NCI-H2081 treated with DMSO at 0.1 percent for 48 hours (cell line): Measurements from ENCODE around the gene CACNG7.

Source experiments
- DNase-seq: peaks from one replicate; lab custom pipeline; 2025; lab: John Stamatoyannopoulos, UW

CACNG7 gene

GRCh38 chr19:53957448-53958167, 48.5 kb downstream of the CACNG7 start:
- DNase-seq, result no peak

DNA sequence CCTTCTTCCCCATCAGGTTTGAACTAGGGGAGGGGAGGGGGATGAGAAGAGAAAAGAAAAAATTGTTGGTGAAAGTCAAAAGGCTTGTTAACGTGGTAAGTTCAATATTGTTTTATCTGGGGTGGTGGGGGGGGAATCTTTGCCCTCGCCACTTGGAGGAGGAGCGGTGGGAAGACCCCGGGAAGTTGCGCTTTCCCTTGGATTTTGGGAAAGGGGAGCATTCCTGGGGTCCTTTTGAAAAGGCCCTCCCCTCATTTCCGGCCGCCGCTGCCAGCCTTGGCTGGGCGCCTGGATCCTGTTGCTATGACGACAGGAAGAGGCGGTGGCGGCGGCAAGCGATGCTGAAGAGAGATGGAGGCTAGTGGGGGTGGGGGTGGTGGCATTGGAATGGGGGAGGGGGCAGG, 49.1 kb downstream of the CACNG7 start:
- DNase-seq, result no peak

DNA sequence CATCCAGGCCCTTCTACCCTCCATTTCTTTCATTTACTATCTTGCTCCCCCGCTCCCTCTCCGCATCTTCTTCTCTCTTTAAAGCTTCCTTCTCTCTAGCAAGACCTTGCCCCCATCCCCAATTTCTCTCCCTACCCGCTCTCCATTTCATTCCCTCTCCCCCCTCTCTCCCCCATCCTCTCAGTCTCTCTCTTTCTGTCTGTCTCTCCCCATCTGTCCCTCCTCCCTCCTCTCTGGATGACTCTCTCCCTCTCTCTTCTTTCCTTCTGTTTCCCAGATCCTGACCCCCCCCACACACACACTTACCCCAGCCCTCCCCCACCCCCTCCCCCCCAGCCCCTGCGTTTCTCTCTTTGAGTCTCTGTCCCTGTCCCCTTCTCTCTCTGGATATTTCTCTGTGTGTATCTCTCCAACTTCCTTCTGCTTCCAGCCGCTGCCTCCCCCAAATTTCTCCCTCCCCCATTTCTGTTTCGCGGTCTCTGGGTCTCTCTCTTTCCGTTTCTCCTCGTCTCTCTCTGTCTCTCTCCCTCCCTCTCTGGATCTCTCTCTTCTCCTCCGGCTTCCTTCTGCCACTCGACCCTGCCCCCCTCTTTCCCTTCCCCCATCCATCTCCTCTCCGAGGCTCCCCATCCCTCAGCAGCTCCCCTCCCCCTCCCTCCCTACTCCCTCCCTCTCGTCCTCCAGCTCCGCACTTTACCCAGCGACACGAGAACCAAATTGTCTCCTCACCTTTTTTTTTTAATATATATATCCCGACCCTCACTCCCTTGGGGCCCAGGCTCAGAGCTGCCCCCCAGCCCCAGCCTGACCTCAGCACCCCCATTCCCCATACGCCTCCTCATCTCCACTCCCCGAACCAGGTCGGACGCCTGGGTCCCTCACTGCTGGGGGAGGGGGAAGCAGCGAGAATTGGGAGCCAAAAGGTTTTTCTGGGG, 50.0 kb downstream of the CACNG7 start:
- DNase-seq, result no peak

DNA sequence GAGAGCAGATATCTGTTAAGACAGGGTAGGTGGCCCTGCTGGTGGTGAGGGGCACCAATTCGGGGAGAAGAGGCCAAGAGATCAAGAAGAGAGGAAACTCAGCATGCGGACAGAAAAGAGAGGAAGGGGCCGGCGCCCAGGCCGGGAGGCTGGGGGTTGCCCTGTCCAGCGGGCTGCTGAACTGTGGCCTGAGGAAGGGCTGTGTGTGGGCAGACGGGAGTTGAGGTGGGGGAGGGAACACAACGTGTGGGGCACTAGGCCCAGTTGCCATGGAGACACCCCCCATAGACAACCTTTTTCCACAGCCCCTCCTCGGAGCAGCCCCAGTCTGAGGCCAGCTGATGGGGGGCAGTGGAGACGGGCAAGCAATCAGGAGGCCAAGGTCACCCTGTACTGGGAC, 51.1 kb downstream of the CACNG7 start:
- no peak for DNase-seq

DNA sequence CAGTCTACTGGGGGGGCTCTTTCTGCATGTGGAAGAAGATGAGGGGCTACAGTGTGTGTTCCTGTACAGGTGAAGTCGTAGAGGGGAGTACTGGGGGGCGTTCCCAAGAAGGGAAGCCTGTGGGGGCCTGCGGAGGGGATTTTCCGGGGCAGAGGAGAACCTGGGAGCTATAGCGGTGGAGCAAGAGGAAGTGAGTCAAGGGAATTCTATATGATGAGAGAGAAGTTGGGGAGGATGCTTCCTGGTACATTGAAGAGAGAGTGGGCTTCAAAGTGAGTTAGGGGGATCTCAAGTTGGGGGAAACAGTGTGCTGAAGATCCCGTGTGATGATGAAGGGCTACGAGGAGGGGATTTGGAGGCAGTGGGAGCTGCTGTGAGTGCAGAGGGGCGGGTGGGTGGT, 51.8 kb downstream of the CACNG7 start:
- DNase-seq, result no peak

- DNase-seq, result no peak
Observed at GRCh38 chr19:53961523-53962356, 52.7 kb downstream of the CACNG7 start.

DNA sequence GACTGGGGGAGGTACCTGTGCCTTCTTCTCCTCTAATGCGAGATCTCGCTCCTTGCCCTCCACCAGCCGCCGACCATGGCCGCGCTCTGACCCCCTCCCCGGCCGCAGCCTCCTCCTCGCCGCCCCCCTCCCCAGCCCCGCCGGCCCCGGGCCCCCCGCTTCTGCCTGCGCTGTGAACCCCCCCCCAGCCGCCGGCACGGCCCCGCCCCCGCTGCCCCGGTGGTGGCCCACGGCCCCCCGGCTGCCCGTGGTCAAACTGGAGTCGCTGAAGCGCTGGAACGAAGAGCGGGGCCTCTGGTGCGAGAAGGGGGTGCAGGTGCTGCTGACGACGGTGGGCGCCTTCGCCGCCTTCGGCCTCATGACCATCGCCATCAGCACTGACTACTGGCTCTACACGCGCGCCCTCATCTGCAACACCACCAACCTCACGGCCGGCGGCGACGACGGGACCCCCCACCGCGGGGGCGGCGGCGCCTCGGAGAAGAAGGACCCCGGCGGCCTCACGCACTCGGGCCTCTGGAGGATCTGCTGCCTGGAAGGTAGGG, 53.9 kb downstream of the CACNG7 start, which contains the start of gene CACNG8:
Gene CACNG8, plus strand, starts transcription at position 51 of the 545 bp plus-strand sequence.
- no peak for DNase-seq

DNA sequence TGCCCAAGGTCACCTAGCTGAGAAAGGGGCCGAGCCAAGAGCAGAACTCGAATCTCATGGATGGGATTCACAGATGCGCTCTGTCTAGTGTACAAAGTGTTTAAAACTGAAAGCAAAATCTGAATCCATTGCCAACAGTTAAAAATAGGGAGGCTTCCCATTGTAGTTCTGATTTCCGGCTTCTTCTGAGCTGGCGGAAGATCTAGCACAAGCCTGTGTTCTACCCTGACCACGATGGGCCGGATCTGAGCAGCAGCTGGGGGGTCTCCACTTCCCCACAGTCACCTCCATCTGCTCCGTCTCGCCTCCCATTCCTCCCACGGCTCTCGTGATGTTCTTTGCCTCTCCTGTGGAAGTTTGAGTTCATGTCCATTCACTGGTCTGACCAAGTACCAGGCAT, 56.0 kb downstream of the CACNG7 start:
- DNase-seq, result no peak

DNA sequence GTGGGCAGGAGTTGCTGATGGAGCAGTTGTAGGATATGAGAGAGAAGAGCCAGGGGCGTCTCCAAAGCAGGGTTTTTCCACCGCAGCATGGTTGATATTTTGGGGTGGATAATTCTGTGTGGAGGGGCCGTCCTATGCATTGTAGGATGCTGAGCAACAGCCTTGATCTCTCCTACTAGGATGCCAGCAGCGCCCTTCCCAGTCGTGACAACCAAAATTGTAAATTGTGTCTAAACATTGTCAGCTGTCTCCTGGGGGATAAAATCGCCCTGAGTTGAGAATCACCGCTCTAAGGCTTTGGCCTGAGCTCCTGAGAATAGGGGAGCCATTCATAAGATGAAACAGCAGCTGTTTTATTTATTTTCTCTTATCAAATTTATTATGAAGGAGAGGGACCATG, 57.9 kb downstream of the CACNG7 start:
- DNase-seq, result no peak

DNA sequence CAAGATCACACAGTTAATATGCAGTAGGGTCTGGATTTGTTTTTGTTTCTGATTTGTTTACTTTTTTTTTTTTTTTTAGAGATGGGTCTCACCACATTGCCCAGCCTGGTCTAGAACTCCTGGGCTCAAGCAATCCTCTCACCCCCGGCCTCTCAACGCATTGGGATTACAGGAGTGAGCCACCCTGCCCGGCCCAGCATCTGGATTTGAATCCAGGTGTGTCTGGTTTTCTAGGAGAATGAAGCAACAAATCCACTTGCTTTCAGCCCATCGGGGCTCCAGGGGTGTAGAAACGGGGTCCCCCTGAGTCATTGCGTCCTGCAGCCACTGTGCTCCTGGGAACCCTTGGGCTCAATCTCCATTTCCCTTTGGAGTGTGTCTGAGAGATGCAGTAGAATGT, 60.3 kb downstream of the CACNG7 start:
- no peak for DNase-seq

- DNase-seq, result no peak
Observed at GRCh38 chr19:53971673-53972072, 62.6 kb downstream of the CACNG7 start.

GRCh38 chr19:53977429-53977990, 68.4 kb downstream of the CACNG7 start:
- no peak for DNase-seq

DNA sequence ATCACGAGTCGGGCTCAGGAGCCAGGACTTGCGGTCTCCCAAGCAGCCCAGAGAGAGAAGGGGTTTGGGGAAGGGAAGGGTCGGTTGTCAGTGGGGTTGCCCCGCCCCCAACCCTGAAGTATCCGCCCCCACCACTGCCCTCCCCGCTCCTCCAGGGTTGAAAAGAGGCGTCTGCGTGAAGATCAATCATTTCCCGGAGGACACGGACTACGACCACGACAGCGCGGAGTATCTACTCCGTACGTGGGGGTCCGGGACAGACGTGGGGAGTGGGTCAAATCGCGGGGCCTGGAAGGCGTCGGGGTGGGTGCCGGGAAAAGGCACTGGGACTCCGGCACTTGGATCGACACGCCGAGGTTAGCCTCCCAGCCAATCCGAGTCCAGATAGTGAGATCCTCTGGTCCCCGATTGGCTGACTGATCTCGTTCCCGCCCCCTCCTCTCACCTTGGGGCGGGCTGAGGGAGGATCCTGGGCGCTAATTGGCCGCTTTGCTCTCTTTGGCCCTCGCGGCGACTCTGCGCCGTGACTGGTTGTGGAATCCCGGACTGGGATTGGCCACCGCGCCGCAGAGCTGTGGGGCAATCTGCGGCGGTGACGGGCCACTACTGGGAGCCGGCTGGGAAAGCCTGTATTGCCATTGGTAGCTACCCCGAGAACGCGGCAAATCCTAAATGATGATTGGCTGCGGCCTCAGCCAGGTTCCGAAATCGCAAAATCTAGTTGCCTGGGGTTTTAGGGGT, 69.1 kb downstream of the CACNG7 start:
- no peak for DNase-seq

GRCh38 chr19:53978975-53979801, 70.1 kb downstream of the CACNG7 start:
- no peak for DNase-seq

DNA sequence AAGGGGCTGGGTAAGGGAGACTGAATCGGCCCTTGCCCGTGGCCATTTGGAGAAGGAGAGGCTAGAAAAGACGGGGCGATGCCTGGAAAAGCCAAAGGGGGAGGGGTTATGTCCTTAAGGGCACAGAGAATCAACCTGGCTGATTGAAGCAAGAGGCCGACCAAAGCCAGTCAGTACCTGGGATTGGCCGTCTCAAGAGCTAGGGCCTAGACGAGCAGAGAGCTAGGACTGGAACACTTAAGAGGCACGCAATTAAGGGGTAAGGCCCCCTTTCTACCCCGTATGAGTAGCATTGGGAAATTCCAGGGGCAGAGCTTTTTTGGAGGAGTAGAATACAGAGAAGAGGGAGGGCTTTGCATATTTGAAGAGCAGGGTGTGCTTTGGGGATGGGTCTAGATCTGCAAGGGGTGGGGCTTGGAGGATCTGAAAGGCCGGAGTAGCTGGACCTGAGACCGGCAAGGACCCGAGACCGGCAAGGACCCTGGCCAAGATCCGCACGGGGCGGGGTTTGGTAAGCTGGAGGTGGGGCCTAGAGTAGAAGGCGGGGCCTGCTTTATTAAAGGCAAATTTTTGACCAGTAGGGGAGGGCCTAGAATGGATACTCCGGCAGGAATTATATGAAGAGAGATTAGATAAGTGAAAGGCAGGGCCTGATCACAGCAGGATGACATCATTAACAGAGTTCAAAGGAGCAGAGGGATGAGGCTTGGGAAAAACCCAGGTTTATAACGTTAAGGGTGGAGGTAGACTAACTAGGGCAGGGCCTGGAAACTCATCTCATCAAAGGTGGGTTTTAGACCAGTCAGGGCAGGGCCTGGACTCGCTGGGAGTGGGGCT, 71.7 kb downstream of the CACNG7 start:
- DNase-seq, result no peak

DNA sequence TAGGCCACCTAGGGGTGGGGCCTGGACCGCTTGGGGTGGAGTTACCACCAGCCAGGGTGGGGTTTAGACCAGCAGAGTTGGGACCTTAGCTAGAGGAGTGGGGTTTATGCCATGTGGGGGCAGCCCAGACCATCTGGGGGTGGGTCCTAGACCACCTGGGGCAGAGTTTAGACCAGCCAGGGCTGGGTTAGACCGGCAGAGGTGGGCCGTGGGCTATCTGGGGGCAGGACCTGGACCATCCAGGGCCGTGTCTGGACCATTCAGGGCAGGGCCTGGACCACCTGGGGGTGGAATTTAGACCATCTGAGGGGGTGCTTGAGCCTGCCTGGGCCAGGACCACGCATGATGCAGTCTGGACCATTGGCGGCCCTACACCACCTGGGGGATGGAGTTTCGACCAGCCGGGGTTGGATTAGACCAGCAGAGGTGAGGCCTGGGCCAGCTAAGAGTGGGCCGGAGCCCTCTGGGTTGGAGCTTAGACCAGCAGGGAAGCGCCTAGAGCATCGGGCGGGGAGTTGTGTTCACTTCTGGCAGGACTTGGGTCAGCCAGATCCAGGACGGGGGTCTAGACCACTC, 72.4 kb downstream of the CACNG7 start:
- no peak for DNase-seq

- no peak for DNase-seq
Observed at GRCh38 chr19:53982001-53982451, 72.9 kb downstream of the CACNG7 start.

- DNase-seq, result no peak
Observed at GRCh38 chr19:53982611-53983010, 73.5 kb downstream of the CACNG7 start.
